Tibial artery (tissue), 4 donors: ENCODE measurements around the gene TBC1D8.

Experiments used
- DNase-seq, 2 donors: peaks; one replicate each; pipeline ENCODE4 v3.0.0-alpha.2; 2019
- H3K27ac ChIP-seq, 2 donors: fragments of 200-600 bp; sonication (generic) in 1 of 2; 1 replicate in 1 of 2; 2 replicates in 1 of 2; pipeline ENCODE4 v1.5.1; 2018 to 2019; ENCODE audit warnings: mild to moderate bottlenecking in 1 of 2
- H3K27me3 ChIP-seq, 2 donors: fragments of 200-600 bp; sonication (generic) in 1 of 2; one replicate each; pipeline versions ENCODE4 v1.5.1 to v1.6.0; 2016 to 2019
- H3K36me3 ChIP-seq, 3 donors: fragments of 200-600 bp; sonication (generic) in 2 of 3; one replicate each; pipeline ENCODE4 v1.5.1; 2016 to 2019; ENCODE audit warnings: mild to moderate bottlenecking in 2 of 3
- H3K4me1 ChIP-seq, 4 donors: fragments of 200-600 bp; sonication (generic) in 2 of 4; 1 replicate in 3 of 4; 2 replicates in 1 of 4; pipeline ENCODE4 v1.5.1; 2016 to 2019
- H3K4me3 ChIP-seq, 2 donors: fragments of 200-600 bp; sonication (generic) in 1 of 2; 1 replicate in 1 of 2; 2 replicates in 1 of 2; pipeline ENCODE4 v1.5.1; 2018 to 2019; ENCODE audit warnings: mild to moderate bottlenecking in 2 of 2
- H3K9me3 ChIP-seq, 3 donors: fragments of 200-600 bp; sonication (generic) in 1 of 3; one replicate each; pipeline ENCODE4 v1.5.1; 2016 to 2019
- CTCF ChIP-seq, 2 experiments: fragments of 200-600 bp in 1 of 2; fragments of 450-650 bp in 1 of 2; IDR thresholded peaks; one replicate each; pipeline ENCODE4 v1.5.1; 2017 to 2019; ENCODE audit warnings: antibody characterized with exemption in 2 of 2, mild to moderate bottlenecking in 1 of 2, moderate library complexity in 1 of 2
- intact Hi-C: fragments of 100-400 bp; cut with DNase I; formaldehyde crosslinking; loops from one replicate; pipeline ENCODE4 v1.15.0; 2023; ENCODE audit warnings: low total_unique reads

TBC1D8 gene

GRCh38 chr2:101026923-101027469 is 124.2 kb downstream of the TBC1D8 start:
- H3K4me3 ChIP-seq, result no peak overlapping the region
- H3K27ac ChIP-seq, result no peak overlapping the region
- no peaks in the 10 kb centered on the region for H3K27me3 ChIP-seq
- H3K4me1 ChIP-seq, result no peaks in the 10 kb centered on the region
- TF ChIP-seq CTCF (IDR thresholded peaks at IDR 0.05), result no peak
- intact Hi-C loops, result no loop called here
- H3K36me3 ChIP-seq, result peaks cover 31 to 62% (median 39%) of the 10 kb centered on the region in 3 donors
- no peak for DNase-seq
- H3K9me3 ChIP-seq, result no peaks in the 10 kb centered on the region

GRCh38 chr2:101026253-101026701 is 124.9 kb downstream of the TBC1D8 start:
- H3K36me3 ChIP-seq, result peaks cover 37 to 63% (median 39%) of the 10 kb centered on the region in 3 donors
- H3K4me3 ChIP-seq, result no peak overlapping the region
- H3K27me3 ChIP-seq, result no peaks in the 10 kb centered on the region
- no peak for DNase-seq
- H3K4me1 ChIP-seq, result no peaks in the 10 kb centered on the region
- intact Hi-C loops, result no loop called here
- no peak for TF ChIP-seq CTCF (IDR thresholded peaks at IDR 0.05)
- no peak overlapping the region for H3K27ac ChIP-seq
- no peaks in the 10 kb centered on the region for H3K9me3 ChIP-seq

- Histone ChIP-seq H3K27me3 (no peaks in the 10 kb centered on the region), H3K9me3 (no peaks in the 10 kb centered on the region), H3K36me3 (peaks cover 41 to 63% (median 45%) of the 10 kb centered on the region in 3 donors), H3K4me1 (no peaks in the 10 kb centered on the region), H3K27ac (no peak overlapping the region), H3K4me3 (no peak overlapping the region)
- no peak for TF ChIP-seq CTCF (IDR thresholded peaks at IDR 0.05)
- intact Hi-C loops, result no loop called here
- DNase-seq, result no peak
These were observed 125.6 kb downstream of the TBC1D8 start for GRCh38 chr2:101025561-101025960.

GRCh38 chr2:101023327-101024107 is 127.7 kb downstream of the TBC1D8 start:
- intact Hi-C loops, result no loop called here
- H3K27me3 ChIP-seq, result no peaks in the 10 kb centered on the region
- no peak overlapping the region for H3K4me3 ChIP-seq
- no peaks in the 10 kb centered on the region for H3K4me1 ChIP-seq
- no peak for DNase-seq
- no peak overlapping the region for H3K27ac ChIP-seq
- H3K9me3 ChIP-seq, result no peaks in the 10 kb centered on the region
- peaks cover 33 to 59% (median 49%) of the 10 kb centered on the region in 3 donors for H3K36me3 ChIP-seq
- TF ChIP-seq CTCF (IDR thresholded peaks at IDR 0.05), result no peak

GRCh38 chr2:101022221-101022620 is 129.0 kb downstream of the TBC1D8 start:
- Histone ChIP-seq H3K4me3 (no peak overlapping the region), H3K36me3 (peaks cover 31 to 55% (median 40%) of the 10 kb centered on the region in 3 donors), H3K27me3 (no peaks in the 10 kb centered on the region), H3K4me1 (no peaks in the 10 kb centered on the region), H3K27ac (no peak overlapping the region), H3K9me3 (no peaks in the 10 kb centered on the region)
- intact Hi-C loops, result no loop called here
- DNase-seq, result no peak
- no peak for TF ChIP-seq CTCF (IDR thresholded peaks at IDR 0.05)
